Panc1 (cell line): ENCODE data around the gene KCTD12. TPM values are rescaled to one million over a fixed set of nuclear protein-coding genes. Genes with fewer than 3 reads are reported as not detected.
A peak's percentile ranks its signal among the peaks of the same experiment; 100 is the strongest.

Experiments used
- ATAC-seq: fragments of 200-7000 bp; cut with Tn5 transposase; 2 replicates; pipeline ENCODE4 v1.9.1; 2020; ENCODE audit warnings: mild to moderate bottlenecking, moderate library complexity
- Bru-seq: library from RNA; stranded (reverse); fragments of 400-500 nt; gene quantifications from one replicate; lab custom pipeline; 2021; lab: Mats Ljungman, UMichigan
- BruChase-seq, 2 experiments: library from RNA; stranded (reverse); fragments of 400-500 nt; gene quantifications; one replicate each; lab custom pipeline; 2021; lab: Mats Ljungman, UMichigan
- BruUV-seq: library from RNA; stranded (reverse); fragments of 400-500 nt; replicated peaks from 2 replicates; lab custom pipeline; 2021; lab: Mats Ljungman, UMichigan
- CTCF ChIA-PET: fragments of 300-600 bp; sonication (Branson Sonifier 250); formaldehyde crosslinking; loops from one replicate; lab custom pipeline; 2022; ENCODE audit warnings: antibody characterized with exemption; lab: Charles Lee
- POLR2A ChIA-PET: fragments of 300-600 bp; sonication (Branson Sonifier 250); formaldehyde crosslinking; loops from one replicate; lab custom pipeline; 2022; ENCODE audit warnings: antibody characterized with exemption; lab: Charles Lee
- DNase-seq: peaks from one replicate; pipeline ENCODE4 v3.0.0-alpha.2; 2010; ENCODE audit warnings: low read depth, low spot score
- H3K27ac ChIP-seq: 2 replicates; pipeline ENCODE4 v1.5.1; 2011; ENCODE audit warnings: mild to moderate bottlenecking, low read length, inconsistent platforms
- H3K27me3 ChIP-seq: fragments of 200-500 bp; sonication (Bioruptor generic); 2 replicates; pipeline ENCODE4 v1.6.0; 2014; ENCODE audit warnings: low read length, inconsistent platforms; ENCODE audit not compliant: control insufficient read depth, insufficient read depth
- H3K36me3 ChIP-seq: fragments of 200-500 bp; sonication (Bioruptor generic); 2 replicates; pipeline ENCODE4 v1.5.1; 2014; ENCODE audit warnings: inconsistent platforms, mild to moderate bottlenecking, low read length, moderate library complexity; ENCODE audit not compliant: control insufficient read depth, insufficient read depth
- H3K4me1 ChIP-seq: 2 replicates; pipeline ENCODE4 v1.5.1; 2011; ENCODE audit warnings: inconsistent platforms, mild to moderate bottlenecking, low read length, moderate library complexity; ENCODE audit not compliant: control insufficient read depth, insufficient read depth
- H3K4me3 ChIP-seq, 2 experiments: 2 replicates each; pipeline ENCODE4 v1.5.1; 2011 to 2012; ENCODE audit warnings: low read depth in 2 of 2, low read length in 2 of 2, mild to moderate bottlenecking in 2 of 2, inconsistent platforms in 1 of 2, moderate library complexity in 1 of 2
- H3K9me3 ChIP-seq: fragments of 200-500 bp; sonication (Bioruptor generic); 2 replicates; pipeline ENCODE4 v1.5.1; 2014; ENCODE audit warnings: low read depth, mild to moderate bottlenecking, inconsistent platforms, low read length, moderate library complexity; ENCODE audit not compliant: control insufficient read depth, insufficient read depth
- CTCF ChIP-seq: fragments of 450-650 bp; IDR thresholded peaks from 2 replicates; pipeline ENCODE4 v1.5.1; 2017; ENCODE audit warnings: mild to moderate bottlenecking
- POLR2AphosphoS5 ChIP-seq: IDR thresholded peaks from 2 replicates; pipeline ENCODE4 v1.6.1; 2012; ENCODE audit warnings: mild to moderate bottlenecking, low read depth, low read length, moderate library complexity
- REST ChIP-seq, 2 experiments: IDR thresholded peaks; 2 replicates each; pipeline ENCODE4 v1.6.1; 2011 to 2012; ENCODE audit warnings: low read depth in 2 of 2, control low read depth in 1 of 2, low read length in 1 of 2, mild to moderate bottlenecking in 1 of 2, moderate library complexity in 1 of 2; ENCODE audit not compliant: insufficient read depth in 1 of 2
- SIN3A ChIP-seq: IDR thresholded peaks from 2 replicates; pipeline ENCODE4 v1.6.1; 2012; ENCODE audit warnings: low read depth, mild to moderate bottlenecking, low read length, moderate library complexity, borderline replicate concordance; ENCODE audit not compliant: insufficient read depth
- TCF7L2 ChIP-seq: IDR thresholded peaks from 2 replicates; pipeline ENCODE4 v1.6.1; 2011; ENCODE audit warnings: mild to moderate bottlenecking, low read depth, low read length, inconsistent platforms
- in situ Hi-C: cut with HindIII; loops from 2 replicates; pipeline ENCODE4 v1.10.0; 2016; ENCODE audit warnings: low sequenced_read_pairs, low pct_unique_long_range_greater_than_20kb
- intact Hi-C: fragments of 100-400 bp; cut with micrococcal nuclease; formaldehyde crosslinking; loops from one replicate; pipeline ENCODE4 v1.10.0; 2022; ENCODE audit not compliant: unreplicated experiment
- long read RNA-seq: library from polyadenylated mRNA; unstranded; transcript quantifications from one replicate; pipeline ENCODE4 v2.0.0, GENCODE V29; 2021; ENCODE audit not compliant: unreplicated experiment
- polyA plus RNA-seq: library from polyadenylated mRNA; unstranded; fragments of >200 nt; gene quantifications from one replicate; pipeline ENCODE4 v1.2.1, GENCODE V29; 2012; ENCODE audit warnings: missing spikeins; ENCODE audit not compliant: insufficient read length
- total RNA-seq: library from RNA; stranded (reverse); gene quantifications from one replicate; pipeline ENCODE4 v1.2.1, GENCODE V29; 2021; ENCODE audit not compliant: unreplicated experiment

KCTD12 gene
- total RNA-seq: 0.90 TPM
- 0.41 TPM for polyA plus RNA-seq
- Bru-seq, nascent RNA: percentile 28 among the genes with signal in this experiment
- BruChase-seq, experiment 1, labeled RNA remaining after a 2-hour chase: percentile 48 among the genes with signal in this experiment
- BruChase-seq, experiment 2, labeled RNA remaining after a 6-hour chase: percentile 69 among the genes with signal in this experiment
- long read RNA-seq: 0 reads

- ATAC-seq (peak; percentile 91), DNase-seq (no peak)
- in situ Hi-C loops (no loop called here), intact Hi-C loops (no loop called here)
- 0 out of 2 replicates have a peak, but pooled peaks cover 2% of the 10 kb centered on the region for H3K27me3 ChIP-seq
- H3K9me3 ChIP-seq: no peaks in the 10 kb centered on the region
- H3K4me1 ChIP-seq: no peaks in the 10 kb centered on the region
- TF ChIP-seq CTCF (peak; percentile 52), REST (IDR thresholded peaks at IDR 0.05; ENCODE audit: insufficient read depth in 1 of 2, low read depth in 2 of 2, low read length in 1 of 2) (no peak)
- no peak within 1 kb of the TSS for H3K27ac ChIP-seq
- ChIA-PET POLR2A (no interaction called here), CTCF (no interaction called here)
- no peaks in the 10 kb centered on the region for H3K36me3 ChIP-seq
- BruUV-seq: no TSS peak
- peak within 1 kb of the TSS; percentile 46 to 53 for H3K4me3 ChIP-seq
These were observed at the start of gene KCTD12 for GRCh38 chr13:76886292-76887075. KCTD12 (minus strand) TSS chr13:76886405; CDS start chr13:76886148, 257 bp downstream.

GRCh38 chr13:76934671-76935070 is 48.5 kb upstream of the KCTD12 start:
- Histone ChIP-seq H3K27me3 (no peaks in the 10 kb centered on the region), H3K36me3 (no peaks in the 10 kb centered on the region), H3K4me1 (no peaks in the 10 kb centered on the region), H3K27ac (no peak overlapping the region), H3K9me3 (no peaks in the 10 kb centered on the region), H3K4me3 (no peak overlapping the region)
- intact Hi-C loops (no loop called here), in situ Hi-C loops (no loop called here)
- no TSS peak for BruUV-seq
- ATAC-seq (no peak), DNase-seq (no peak)
- CTCF ChIA-PET: no interaction called here
- TF ChIP-seq SIN3A (no peak), POLR2AphosphoS5 (no peak), TCF7L2 (no peak), REST (IDR thresholded peaks at IDR 0.05; ENCODE audit: insufficient read depth in 1 of 2, low read depth in 2 of 2, low read length in 1 of 2) (no peak), CTCF (no peak)
- POLR2A ChIA-PET: no interaction called here
